H54 (cell line): Measurements from ENCODE around the gene ARPP19.
A peak's percentile ranks its signal among the peaks of the same experiment; 100 is the strongest.
"Not testable (repeated sequence)": the region's sequence is repeated elsewhere in the genome, so short reads cannot be mapped to it uniquely, and the experiment has no call there.

Experiments used
- DNase-seq: peaks from one replicate; pipeline ENCODE4 v3.0.0; 2011; ENCODE audit warnings: low spot score, mixed read lengths; ENCODE audit not compliant: insufficient read length
- FAIRE-seq: peaks from 3 replicates; lab custom pipeline; 2011; peaks lifted over from hg19 to GRCh38; lab: Jason Lieb, UNC
- POLR2A ChIP-seq: IDR thresholded peaks from 2 replicates; pipeline ENCODE4 v1.6.1; 2011; ENCODE audit warnings: low read depth, mild to moderate bottlenecking, low read length

Gene ARPP19

GRCh38 chr15:52568601-52569585 is at the start of gene ARPP19:
TSS of gene ARPP19 (minus strand) at chr15:52569030. CDS start at chr15:52568892, 138 bp downstream.
- FAIRE-seq (no peak), DNase-seq (peak; percentile 73)
- TF ChIP-seq POLR2A, result peak; percentile 72

GRCh38 chr15:52617026-52617425 is 48.2 kb upstream of the ARPP19 start:
- DNase-seq (no peak), FAIRE-seq (no peak)
- no peak for TF ChIP-seq POLR2A

- no peak for FAIRE-seq
- TF ChIP-seq POLR2A, result no peak
- DNase-seq, result no peak
Observed at GRCh38 chr15:52615302-52615701, 46.5 kb upstream of the ARPP19 start.

GRCh38 chr15:52609593-52609992 is 40.8 kb upstream of the ARPP19 start:
- no peak for FAIRE-seq
- TF ChIP-seq POLR2A, result no peak
- DNase-seq, result no peak

GRCh38 chr15:52584414-52584813 is 15.6 kb upstream of the ARPP19 start:
- DNase-seq (no peak), FAIRE-seq (no peak)
- TF ChIP-seq POLR2A, result no peak

GRCh38 chr15:52579852-52580251 is 11.0 kb upstream of the ARPP19 start:
- FAIRE-seq, result no peak
- TF ChIP-seq POLR2A, result no peak
- no peak for DNase-seq

- DNase-seq (no peak), FAIRE-seq (no peak)
- no peak for TF ChIP-seq POLR2A
Observed at GRCh38 chr15:52576692-52577091, 7.9 kb upstream of the ARPP19 start.

- not testable (repeated sequence) for FAIRE-seq, DNase-seq
Observed at GRCh38 chr15:52575573-52575972, 6.7 kb upstream of the ARPP19 start.

GRCh38 chr15:52575072-52575471 is 6.2 kb upstream of the ARPP19 start:
- no peak for DNase-seq
- TF ChIP-seq POLR2A, result no peak
- no peak for FAIRE-seq

GRCh38 chr15:52574623-52575022 is 5.8 kb upstream of the ARPP19 start:
- not testable (repeated sequence) for DNase-seq

GRCh38 chr15:52567871-52568600 is 794 bp downstream of the ARPP19 start:
- FAIRE-seq (no peak), DNase-seq (peak; percentile 11)
- no peak for TF ChIP-seq POLR2A

More at GRCh38 chr15:52574623-52575022, 5.8 kb upstream of the ARPP19 start:
- FAIRE-seq, result not testable (repeated sequence)

GRCh38 chr15:52566889-52567288 is 1.9 kb downstream of the ARPP19 start:
- DNase-seq (no peak), FAIRE-seq (no peak)
- no peak for TF ChIP-seq POLR2A

GRCh38 chr15:52565417-52566358 is 3.1 kb downstream of the ARPP19 start:
- FAIRE-seq, DNase-seq: not testable (repeated sequence)
